Epithelial cell of proximal tubule (primary cell): ENCODE results near the gene MED13L. TPM values are rescaled to one million over a fixed set of nuclear protein-coding genes. Genes with fewer than 3 reads are reported as not detected.

Experiments used
- DNase-seq: peaks from one replicate; pipeline ENCODE4 v3.0.0-alpha.2; 2011; ENCODE audit warnings: low read depth
- H3K4me3 ChIP-seq: 2 replicates; pipeline ENCODE4 v1.5.1; 2011; ENCODE audit warnings: low read depth, mild to moderate bottlenecking, low read length
- CTCF ChIP-seq: conservative IDR thresholded peaks from 2 replicates; pipeline ENCODE4 v1.5.1; 2012; ENCODE audit warnings: low read depth, mild to moderate bottlenecking, low read length
- total RNA-seq: library from RNA; depleted of rRNA; stranded (reverse); fragments of >200 nt; gene quantifications from 2 replicates; pipeline ENCODE4 v1.2.3, GENCODE V29; 2015

MED13L gene
- total RNA-seq, 1 donor from 2014 or later: 37.9 TPM

GRCh38 chr12:116092162-116092561 is 185.3 kb downstream of the MED13L start:
- H3K4me3 ChIP-seq: no peak overlapping the region
- no peak for DNase-seq
- TF ChIP-seq CTCF: no peak

DNA sequence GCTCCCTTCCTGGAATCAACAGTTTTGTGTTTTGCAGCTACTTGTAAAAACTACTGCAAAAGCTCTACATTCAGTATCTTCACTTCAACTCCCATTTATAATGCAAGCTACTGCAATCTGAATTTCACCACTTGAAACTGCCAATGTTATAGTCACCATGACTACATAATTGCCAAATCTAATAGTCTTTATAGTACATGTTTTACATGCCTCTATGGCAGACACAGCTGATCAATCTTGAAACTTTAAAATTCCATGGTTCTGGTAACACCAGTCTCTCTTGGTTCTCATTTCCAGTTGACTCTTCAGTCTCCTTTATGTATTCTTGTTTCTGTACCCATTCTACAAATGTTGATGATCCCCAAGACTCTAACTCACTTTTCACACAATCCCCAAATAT is 185.9 kb downstream of the MED13L start:
- no peak for TF ChIP-seq CTCF
- no peak overlapping the region for H3K4me3 ChIP-seq
- no peak for DNase-seq

DNA sequence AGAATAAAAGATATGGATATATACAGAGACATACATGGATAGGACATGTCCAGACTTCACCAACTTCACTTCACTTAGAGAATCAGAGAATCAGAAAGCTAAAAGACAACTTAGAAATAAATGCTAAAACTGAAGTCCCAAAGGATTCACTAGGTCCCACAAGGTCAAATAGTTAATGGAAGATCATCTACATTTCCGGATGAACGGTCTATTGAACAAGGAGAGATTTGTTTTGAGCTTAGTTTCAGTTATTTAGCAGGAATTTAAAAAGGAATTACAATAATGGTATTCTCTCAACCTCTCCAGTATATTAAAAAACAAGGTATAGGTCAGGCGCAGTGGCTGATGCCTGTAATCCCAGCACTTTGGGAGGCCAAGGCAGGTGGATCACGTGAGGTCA is 187.0 kb downstream of the MED13L start:
- no peak for TF ChIP-seq CTCF
- DNase-seq: no peak
- H3K4me3 ChIP-seq: no peak overlapping the region

DNA sequence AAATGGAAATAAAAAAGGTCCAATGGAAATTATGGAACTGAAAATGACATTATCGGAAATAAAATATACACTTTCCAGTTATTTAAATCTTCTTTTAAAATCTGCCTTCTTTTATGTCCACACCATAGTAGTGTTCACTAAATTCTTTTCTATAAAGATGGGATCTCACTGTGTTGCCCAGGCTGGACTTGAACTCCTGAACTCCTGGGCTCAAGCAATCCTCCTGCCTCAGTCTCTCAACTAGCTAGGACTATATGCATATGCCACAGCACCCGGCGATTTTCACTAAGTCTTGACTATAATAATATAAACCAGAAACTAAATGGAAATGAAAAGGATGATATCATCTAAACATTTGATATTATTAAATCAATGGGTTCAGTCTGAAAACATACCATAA is 188.4 kb downstream of the MED13L start:
- H3K4me3 ChIP-seq: no peak overlapping the region
- no peak for DNase-seq
- no peak for TF ChIP-seq CTCF

DNA sequence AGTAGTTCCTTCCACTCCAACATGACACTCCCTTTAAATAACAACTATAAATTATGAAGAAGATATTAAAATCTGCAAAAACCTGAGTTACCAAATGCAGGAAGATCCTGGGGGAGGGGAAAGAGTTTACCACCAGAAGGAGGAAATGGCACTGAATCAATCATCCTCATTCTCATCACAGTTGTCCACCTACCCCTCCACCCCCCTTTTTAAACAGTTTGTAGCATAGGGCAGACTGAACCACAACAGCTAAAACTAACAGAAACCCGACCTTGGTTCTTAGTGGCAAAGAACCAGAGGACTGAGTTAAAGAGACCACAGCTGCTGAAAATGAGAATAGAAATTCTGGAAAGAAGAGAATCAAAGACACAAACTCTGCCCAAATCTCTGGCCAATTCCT is 189.5 kb downstream of the MED13L start:
- DNase-seq: no peak
- no peak overlapping the region for H3K4me3 ChIP-seq
- no peak for TF ChIP-seq CTCF

GRCh38 chr12:116087399-116087798 is 190.1 kb downstream of the MED13L start:
- no peak overlapping the region for H3K4me3 ChIP-seq
- DNase-seq: no peak
- TF ChIP-seq CTCF: no peak

DNA sequence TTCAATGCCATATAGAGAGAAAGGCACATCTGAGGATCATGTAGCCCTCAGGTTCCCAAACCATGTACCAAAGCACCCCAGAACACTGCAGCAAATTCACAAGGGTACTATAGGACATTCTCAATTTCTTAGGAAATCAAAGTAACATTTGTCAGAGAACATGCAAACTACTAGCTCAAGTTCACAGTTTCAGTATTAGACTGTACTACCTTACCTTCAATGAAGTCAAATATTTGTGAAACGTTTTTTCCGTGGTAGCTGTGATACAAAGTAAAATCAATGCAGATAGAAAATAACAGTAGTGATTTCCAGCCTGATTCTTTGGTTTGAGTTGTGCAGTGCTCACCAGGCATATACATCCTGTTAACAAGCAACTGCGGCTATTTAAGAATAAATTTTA is 197.1 kb downstream of the MED13L start:
- no peak for TF ChIP-seq CTCF
- no peak for DNase-seq
- no peak overlapping the region for H3K4me3 ChIP-seq
